ENCODE measurements around the gene PRR19.

- TF ChIP-seq POLR2A (IDR thresholded peaks at IDR 0.05): peak; percentile 22 to 53
- peak; percentile 85 to 98 (median 97) for TF ChIP-seq CTCF (IDR thresholded peaks at IDR 0.05)
- peak in 1 of 2 donors; percentile 84 for TF ChIP-seq EP300 (IDR thresholded peaks at IDR 0.05)
Observed at GRCh38 chr19:42279902-42280814, 21.8 kb upstream of the PRR19 start.

All from tibial nerve (tissue), 4 donors.